Endothelial cell of umbilical vein (primary cell): ENCODE data around the gene MACROD2. TPM values are rescaled to one million over a fixed set of nuclear protein-coding genes. Genes with fewer than 3 reads are reported as not detected.

Source experiments
- BruUV-seq: library from RNA; stranded (reverse); fragments of 400-500 nt; replicated peaks from 2 replicates; lab custom pipeline; 2021; lab: Mats Ljungman, UMichigan
- CTCF ChIA-PET: fragments of 300-600, 350-600 bp; sonication (Branson Sonifier 250); formaldehyde crosslinking; loops from one replicate; lab custom pipeline; 2021; ENCODE audit warnings: antibody characterized with exemption, inconsistent platforms; lab: Charles Lee
- POLR2A ChIA-PET: fragments of 300-600, 350-600 bp; sonication (Branson Sonifier 250); formaldehyde crosslinking; loops from one replicate; lab custom pipeline; 2021; ENCODE audit warnings: antibody characterized with exemption, inconsistent platforms; lab: Charles Lee
- DNase-seq: peaks from one replicate; pipeline ENCODE4 v3.0.0-alpha.2; 2011; ENCODE audit warnings: low read depth, low spot score
- FAIRE-seq: peaks from 2 replicates; lab custom pipeline; 2011; peaks lifted over from hg19 to GRCh38; lab: Jason Lieb, UNC
- H2AFZ ChIP-seq: 2 replicates; pipeline ENCODE4 v1.6.0; 2012; ENCODE audit warnings: low read depth, low read length, control low read depth, inconsistent platforms
- H3K27ac ChIP-seq: 2 replicates; pipeline ENCODE4 v1.5.1; 2011; ENCODE audit warnings: low read depth, mild to moderate bottlenecking, control low read depth, low read length, moderate library complexity; ENCODE audit not compliant: insufficient read depth
- H3K27me3 ChIP-seq, 2 experiments: 2 replicates each; pipeline versions ENCODE4 v1.6.0 to v1.6.1; 2011; ENCODE audit warnings: low read length in 2 of 2, mixed read lengths in 1 of 2; ENCODE audit not compliant: control insufficient read depth in 2 of 2, insufficient read depth in 2 of 2
- H3K36me3 ChIP-seq, 2 experiments: 2 replicates in 1 of 2; 3 replicates in 1 of 2; pipeline ENCODE4 v1.5.1; 2011; ENCODE audit warnings: low read length in 2 of 2, mild to moderate bottlenecking in 1 of 2, moderate library complexity in 1 of 2; ENCODE audit not compliant: control insufficient read depth in 2 of 2, insufficient read depth in 2 of 2; ENCODE audit errors: extremely low read depth in 1 of 2
- H3K4me1 ChIP-seq: 3 replicates; pipeline ENCODE4 v1.5.1; 2011; ENCODE audit warnings: mild to moderate bottlenecking, low read length; ENCODE audit not compliant: control insufficient read depth, insufficient read depth; ENCODE audit errors: extremely low read depth
- H3K4me2 ChIP-seq: 2 replicates; pipeline ENCODE4 v1.6.1; 2011; ENCODE audit warnings: low read length, control low read depth, mixed read lengths; ENCODE audit not compliant: insufficient read depth
- H3K4me3 ChIP-seq, 3 experiments: fragments of 200-600 bp in 1 of 3; sonication (generic), shearing (Covaris generic) in 1 of 3; replicated peaks in 1 of 3; 2 replicates each; pipeline ENCODE4 v1.5.1; 2011 to 2016; ENCODE audit warnings: control low read depth in 3 of 3, low read length in 3 of 3, mild to moderate bottlenecking in 2 of 3, inconsistent platforms in 1 of 3, low read depth in 1 of 3, moderate library complexity in 1 of 3; ENCODE audit not compliant: insufficient read depth in 1 of 3
- H3K79me2 ChIP-seq: 2 replicates; pipeline ENCODE4 v1.6.0; 2012; ENCODE audit warnings: low read length, inconsistent platforms; ENCODE audit not compliant: control insufficient read depth, insufficient read depth
- H3K9ac ChIP-seq: replicated peaks from 2 replicates; pipeline ENCODE3; 2011; ENCODE audit warnings: low read length, control low read depth; ENCODE audit not compliant: insufficient read depth; ENCODE audit errors: extremely low read depth
- H3K9me1 ChIP-seq: replicated peaks from 3 replicates; pipeline ENCODE4 v1.6.0; 2011; ENCODE audit warnings: mild to moderate bottlenecking, low read length; ENCODE audit not compliant: control insufficient read depth, insufficient read depth; ENCODE audit errors: extremely low read depth
- H3K9me3 ChIP-seq: replicated peaks from 2 replicates; pipeline ENCODE4 v1.5.1; 2012; ENCODE audit warnings: low read length, inconsistent platforms; ENCODE audit not compliant: control insufficient read depth, insufficient read depth
- H4K20me1 ChIP-seq: replicated peaks from 2 replicates; pipeline ENCODE3; 2011; ENCODE audit warnings: mild to moderate bottlenecking, low read length; ENCODE audit not compliant: control insufficient read depth, insufficient read depth; ENCODE audit errors: extremely low read depth
- EZH2 ChIP-seq: IDR thresholded peaks from 2 replicates; pipeline ENCODE4 v1.6.1; 2012; ENCODE audit warnings: borderline replicate concordance, low read depth, mild to moderate bottlenecking, moderate library complexity, low read length, inconsistent platforms; ENCODE audit not compliant: severe bottlenecking
- FOS ChIP-seq: IDR thresholded peaks from 2 replicates; pipeline ENCODE4 v1.6.1; 2011; ENCODE audit warnings: mild to moderate bottlenecking, low read length, moderate library complexity, borderline replicate concordance; ENCODE audit not compliant: insufficient read depth
- GATA2 ChIP-seq: IDR thresholded peaks from 2 replicates; pipeline ENCODE4 v1.7.0; 2011; ENCODE audit warnings: low read depth, mild to moderate bottlenecking, moderate library complexity, mixed read lengths, low read length; ENCODE audit not compliant: insufficient read length, insufficient read depth
- JUN ChIP-seq: IDR thresholded peaks from 2 replicates; pipeline ENCODE4 v1.6.1; 2011; ENCODE audit warnings: borderline replicate concordance, low read depth; ENCODE audit not compliant: insufficient read length, insufficient read depth
- MYC ChIP-seq: IDR thresholded peaks from one replicate; pipeline ENCODE4 v1.6.1; 2011; ENCODE audit warnings: mild to moderate bottlenecking, low read depth, low read length
- POLR2A ChIP-seq: IDR thresholded peaks from 2 replicates; pipeline ENCODE4 v1.6.1; 2012; ENCODE audit warnings: low read depth, mild to moderate bottlenecking, control low read depth, low read length
- POLR2AphosphoS5 ChIP-seq: IDR thresholded peaks from 2 replicates; pipeline ENCODE4 v1.6.1; 2012; ENCODE audit warnings: low read depth, mild to moderate bottlenecking, control low read depth, low read length, moderate library complexity; ENCODE audit not compliant: insufficient read depth
- dilution Hi-C: fragments of 300-500 bp; cut with MboI; formaldehyde crosslinking; loops from one replicate; pipeline ENCODE4 v1.15.0; 2019; ENCODE audit warnings: low sequenced_read_pairs; ENCODE audit not compliant: extremely low pct_ligation_motif_present
- intact Hi-C: fragments of 100-400 bp; cut with micrococcal nuclease; formaldehyde crosslinking; loops from one replicate; pipeline ENCODE4 v1.10.0; 2022
- polyA plus RNA-seq, 4 experiments: library from polyadenylated mRNA; depleted of rRNA in 3 of 4; stranded (reverse) in 3 of 4; unstranded in 1 of 4; fragments of >200 nt; gene quantifications; 2 replicates each; pipeline versions ENCODE4 v1.2.1 to v1.2.3, GENCODE V29; 2011 to 2012; ENCODE audit warnings: missing spikeins in 1 of 4
- total RNA-seq: library from RNA; stranded (reverse); gene quantifications from 2 replicates; pipeline ENCODE4 v1.2.3, GENCODE V29; 2021
- TF ChIP-seq, protein P1 (sequence below): IDR thresholded peaks from 2 replicates; pipeline ENCODE4 v1.6.1; 2011; ENCODE audit not compliant: insufficient read depth, insufficient read length
- TF ChIP-seq, protein P2 (sequence below), 2 donors: IDR thresholded peaks; 1 replicate in 1 of 2; 2 replicates in 1 of 2; pipeline ENCODE4 v1.5.1; 2011; ENCODE audit warnings: low read length in 2 of 2, mild to moderate bottlenecking in 2 of 2, moderate library complexity in 2 of 2, control low read depth in 1 of 2, inconsistent platforms in 1 of 2, low read depth in 1 of 2; ENCODE audit not compliant: insufficient read depth in 1 of 2; ENCODE audit errors: extremely low read depth in 1 of 2

MACROD2 gene
- total and polyA plus RNA-seq, 2 donors (not counting 3 experiments of a cell fraction or from before 2014, with no cell fraction given) = 0.11 to 0.73 TPM

DNA sequence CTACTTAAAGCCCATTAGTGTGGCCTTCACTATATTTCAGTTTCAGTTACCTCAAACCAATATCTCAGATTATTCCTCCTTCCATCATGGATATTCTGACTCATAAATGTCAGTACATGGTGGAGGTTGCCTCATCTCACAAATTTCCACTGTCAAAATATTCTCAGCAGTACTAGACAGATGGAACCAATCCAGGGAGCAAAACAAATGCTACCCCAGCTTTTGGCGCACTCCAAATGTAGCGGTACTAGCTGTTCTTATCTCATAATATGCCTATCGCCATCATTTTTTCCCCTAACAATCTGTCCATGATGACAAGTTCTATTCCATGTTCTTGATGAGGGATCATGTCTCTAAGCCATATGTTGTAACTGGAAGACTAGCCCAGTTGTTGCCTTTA is 1551.8 kb downstream of the MACROD2 start:
- H3K27ac ChIP-seq = no peak overlapping the region
- POLR2A ChIA-PET = no interaction called here

DNA sequence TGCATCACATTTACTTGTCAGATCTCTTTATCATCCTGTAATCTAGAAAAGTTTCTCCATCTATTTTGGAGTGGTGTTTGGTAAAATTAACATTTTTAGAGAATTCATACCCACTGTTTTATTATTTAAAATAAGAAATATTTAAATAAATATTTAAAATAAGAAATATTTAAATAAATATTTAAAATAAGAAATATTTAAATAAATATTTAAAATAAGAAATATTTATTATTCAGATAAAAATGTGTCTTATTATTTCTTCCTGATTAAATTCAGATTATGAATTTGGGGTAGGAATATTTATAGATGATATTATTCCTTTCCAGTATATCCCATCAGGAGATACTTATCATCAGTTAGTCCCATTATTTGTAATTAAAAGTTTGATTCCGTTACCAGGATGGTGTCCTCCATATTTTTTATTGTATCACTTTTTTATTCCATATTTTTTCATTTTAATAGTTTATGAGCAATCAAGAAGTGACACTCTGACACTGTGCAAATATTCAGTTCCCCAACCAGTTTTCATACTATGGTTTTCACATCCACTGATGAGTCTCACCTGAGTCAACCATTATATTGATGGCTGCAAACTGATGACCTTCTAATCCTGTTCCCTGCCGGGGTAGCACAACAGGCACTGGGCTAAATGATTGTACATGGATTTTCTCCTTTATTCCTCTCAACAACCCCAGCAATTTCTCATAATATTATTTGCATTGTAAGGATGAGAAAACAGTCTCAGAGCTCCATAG is 1555.0 kb downstream of the MACROD2 start:
- ChIA-PET CTCF (no interaction called here), POLR2A (no interaction called here)
- no peak overlapping the region for H2AFZ ChIP-seq
- FAIRE-seq (no peak), DNase-seq (no peak)
- H3K4me2 ChIP-seq = no peak overlapping the region
- BruUV-seq = no TSS peak
- no peaks in the 10 kb centered on the region for H3K27me3 ChIP-seq
- dilution Hi-C loops (no loop called here), intact Hi-C loops (no loop called here)
- H3K9me3 ChIP-seq = no peaks in the 10 kb centered on the region
- no peaks in the 10 kb centered on the region for H4K20me1 ChIP-seq
- TF ChIP-seq GATA2 = no peak
- TF ChIP-seq JUN = no peak
- TF ChIP-seq, protein P1, sequence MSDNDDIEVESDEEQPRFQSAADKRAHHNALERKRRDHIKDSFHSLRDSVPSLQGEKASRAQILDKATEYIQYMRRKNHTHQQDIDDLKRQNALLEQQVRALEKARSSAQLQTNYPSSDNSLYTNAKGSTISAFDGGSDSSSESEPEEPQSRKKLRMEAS = no peak
- TF ChIP-seq, protein P2, sequence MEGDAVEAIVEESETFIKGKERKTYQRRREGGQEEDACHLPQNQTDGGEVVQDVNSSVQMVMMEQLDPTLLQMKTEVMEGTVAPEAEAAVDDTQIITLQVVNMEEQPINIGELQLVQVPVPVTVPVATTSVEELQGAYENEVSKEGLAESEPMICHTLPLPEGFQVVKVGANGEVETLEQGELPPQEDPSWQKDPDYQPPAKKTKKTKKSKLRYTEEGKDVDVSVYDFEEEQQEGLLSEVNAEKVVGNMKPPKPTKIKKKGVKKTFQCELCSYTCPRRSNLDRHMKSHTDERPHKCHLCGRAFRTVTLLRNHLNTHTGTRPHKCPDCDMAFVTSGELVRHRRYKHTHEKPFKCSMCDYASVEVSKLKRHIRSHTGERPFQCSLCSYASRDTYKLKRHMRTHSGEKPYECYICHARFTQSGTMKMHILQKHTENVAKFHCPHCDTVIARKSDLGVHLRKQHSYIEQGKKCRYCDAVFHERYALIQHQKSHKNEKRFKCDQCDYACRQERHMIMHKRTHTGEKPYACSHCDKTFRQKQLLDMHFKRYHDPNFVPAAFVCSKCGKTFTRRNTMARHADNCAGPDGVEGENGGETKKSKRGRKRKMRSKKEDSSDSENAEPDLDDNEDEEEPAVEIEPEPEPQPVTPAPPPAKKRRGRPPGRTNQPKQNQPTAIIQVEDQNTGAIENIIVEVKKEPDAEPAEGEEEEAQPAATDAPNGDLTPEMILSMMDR (IDR thresholded peaks at IDR 0.05; ENCODE audit: extremely low read depth in 1 of 2, insufficient read depth in 1 of 2, low read depth in 1 of 2, low read length in 2 of 2) = no peak
- TF ChIP-seq POLR2A = no peak
- no peak for TF ChIP-seq EZH2
- no peak for TF ChIP-seq POLR2AphosphoS5
- TF ChIP-seq MYC = no peak
- TF ChIP-seq FOS = no peak
- H3K9me1 ChIP-seq = no peaks in the 10 kb centered on the region
- H3K9ac ChIP-seq = no peak overlapping the region
- no peaks in the 10 kb centered on the region for H3K4me1 ChIP-seq
- no peaks in the 10 kb centered on the region for H3K36me3 ChIP-seq
- no peak overlapping the region for H3K4me3 ChIP-seq
- H3K27ac ChIP-seq = no peak overlapping the region
- H3K79me2 ChIP-seq = no peaks in the 10 kb centered on the region

More for the DNA sequence above, 1551.8 kb downstream of the MACROD2 start:
- Histone ChIP-seq H3K9me3 (no peaks in the 10 kb centered on the region), H2AFZ (no peak overlapping the region), H3K79me2 (no peaks in the 10 kb centered on the region), H3K4me2 (no peak overlapping the region), H3K9ac (no peak overlapping the region), H3K27me3 (no peaks in the 10 kb centered on the region), H3K4me1 (no peaks in the 10 kb centered on the region), H3K4me3 (no peak overlapping the region), H4K20me1 (no peaks in the 10 kb centered on the region), H3K9me1 (no peaks in the 10 kb centered on the region), H3K36me3 (no peaks in the 10 kb centered on the region)
- TF ChIP-seq POLR2AphosphoS5 = no peak
- TF ChIP-seq FOS = no peak
- no peak for TF ChIP-seq EZH2
- TF ChIP-seq, protein P1 = no peak
- intact Hi-C loops = no loop called here
- no peak for FAIRE-seq
- CTCF ChIA-PET = no interaction called here
- BruUV-seq = no TSS peak
- dilution Hi-C loops = no loop called here
- no peak for DNase-seq
